Upper lobe of right lung (tissue), 1 donor: ENCODE data around the gene UNC13D. TPM values are rescaled to one million over a fixed set of nuclear protein-coding genes. Genes with fewer than 3 reads are reported as not detected.
"Not testable (repeated sequence)": the region's sequence is repeated elsewhere in the genome, so short reads cannot be mapped to it uniquely, and the experiment has no call there.

ENCODE experiments used
- ATAC-seq: fragments of 200-7000 bp; cut with Tn5 transposase; one replicate; pipeline ENCODE4 v1.9.1; 2020; ENCODE audit warnings: mild to moderate bottlenecking, moderate library complexity
- DNase-seq: peaks from one replicate; pipeline ENCODE4 v3.0.0-alpha.2; 2020
- H3K27ac ChIP-seq: fragments of 200-600 bp; one replicate; pipeline ENCODE4 v1.8.0; 2022
- H3K27me3 ChIP-seq: fragments of 200-600 bp; one replicate; pipeline ENCODE4 v1.8.0; 2022; ENCODE audit warnings: mild to moderate bottlenecking
- H3K36me3 ChIP-seq: fragments of 200-600 bp; one replicate; pipeline ENCODE4 v1.8.0; 2022
- H3K4me1 ChIP-seq: fragments of 200-600 bp; one replicate; pipeline ENCODE4 v1.8.0; 2022
- H3K4me3 ChIP-seq: fragments of 200-600 bp; one replicate; pipeline ENCODE4 v1.8.0; 2022; ENCODE audit warnings: mild to moderate bottlenecking
- H3K9me3 ChIP-seq: fragments of 200-600 bp; one replicate; pipeline ENCODE4 v1.8.0; 2022
- CTCF ChIP-seq: fragments of 200-600 bp; IDR thresholded peaks from one replicate; pipeline ENCODE4 v1.8.0; 2022; ENCODE audit warnings: antibody characterized with exemption
- intact Hi-C: fragments of 100-400 bp; cut with DNase I; formaldehyde crosslinking; loops from one replicate; pipeline ENCODE4 v1.11.0; 2022
- total RNA-seq: library from RNA; stranded (reverse); fragmentation: NEBNext Ultra II Directional; extraction: Animal tissue kit (Norgen Biotek cat#: 25700); gene quantifications from one replicate; pipeline ENCODE4 v1.2.1, GENCODE V29; 2021
- donor health status: DM: no; HTN: yes; CAD: no; lungs with severe emphysema.

The UNC13D gene
- total RNA-seq, 1 donor from 2014 or later: 145 TPM

DNA sequence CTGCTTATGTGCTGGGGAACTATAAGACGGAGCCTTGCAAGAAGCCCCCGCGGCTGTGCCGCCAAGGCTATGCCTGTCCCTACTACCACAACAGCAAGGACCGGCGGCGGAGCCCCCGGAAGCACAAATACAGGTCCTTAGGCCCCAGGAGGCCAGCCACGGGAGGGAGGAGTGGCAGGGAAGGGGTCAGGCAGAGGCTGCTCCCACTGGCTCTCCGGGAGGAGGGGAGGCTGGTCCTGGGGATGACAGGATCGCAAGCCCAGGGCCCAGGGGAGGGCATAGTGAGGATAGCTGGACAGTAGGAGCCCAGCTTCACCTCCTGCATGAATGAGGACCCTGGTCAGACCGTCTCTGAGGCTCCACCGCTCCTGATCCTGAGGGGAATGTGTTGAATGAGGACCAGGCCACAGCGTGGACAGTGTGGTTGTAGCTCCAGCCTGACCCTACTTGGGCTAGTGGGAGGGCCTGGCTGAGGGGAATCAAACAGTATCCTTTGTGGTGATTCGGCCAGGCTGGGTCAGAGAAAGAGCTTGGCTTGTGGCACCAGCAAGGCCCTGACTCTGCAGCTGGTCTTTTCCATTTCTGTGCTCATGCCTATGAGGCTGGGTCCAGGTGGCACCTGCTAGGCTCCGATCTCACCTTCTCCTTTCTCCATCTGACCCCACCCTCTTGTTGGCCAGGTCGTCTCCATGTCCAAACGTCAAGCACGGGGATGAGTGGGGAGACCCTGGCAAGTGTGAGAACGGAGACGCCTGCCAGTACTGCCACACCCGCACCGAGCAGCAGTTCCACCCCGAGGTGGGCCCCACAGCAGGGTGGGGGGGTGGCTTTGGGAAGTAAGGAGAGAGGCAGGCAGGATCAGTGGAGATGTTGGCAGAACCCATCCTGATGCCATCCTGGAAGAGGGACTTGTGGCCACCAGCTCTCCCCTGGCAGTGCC lies 30.9 kb downstream of the UNC13D start:
- DNase-seq: no peak
- H3K27me3 ChIP-seq: no peaks in the 10 kb centered on the region

DNA sequence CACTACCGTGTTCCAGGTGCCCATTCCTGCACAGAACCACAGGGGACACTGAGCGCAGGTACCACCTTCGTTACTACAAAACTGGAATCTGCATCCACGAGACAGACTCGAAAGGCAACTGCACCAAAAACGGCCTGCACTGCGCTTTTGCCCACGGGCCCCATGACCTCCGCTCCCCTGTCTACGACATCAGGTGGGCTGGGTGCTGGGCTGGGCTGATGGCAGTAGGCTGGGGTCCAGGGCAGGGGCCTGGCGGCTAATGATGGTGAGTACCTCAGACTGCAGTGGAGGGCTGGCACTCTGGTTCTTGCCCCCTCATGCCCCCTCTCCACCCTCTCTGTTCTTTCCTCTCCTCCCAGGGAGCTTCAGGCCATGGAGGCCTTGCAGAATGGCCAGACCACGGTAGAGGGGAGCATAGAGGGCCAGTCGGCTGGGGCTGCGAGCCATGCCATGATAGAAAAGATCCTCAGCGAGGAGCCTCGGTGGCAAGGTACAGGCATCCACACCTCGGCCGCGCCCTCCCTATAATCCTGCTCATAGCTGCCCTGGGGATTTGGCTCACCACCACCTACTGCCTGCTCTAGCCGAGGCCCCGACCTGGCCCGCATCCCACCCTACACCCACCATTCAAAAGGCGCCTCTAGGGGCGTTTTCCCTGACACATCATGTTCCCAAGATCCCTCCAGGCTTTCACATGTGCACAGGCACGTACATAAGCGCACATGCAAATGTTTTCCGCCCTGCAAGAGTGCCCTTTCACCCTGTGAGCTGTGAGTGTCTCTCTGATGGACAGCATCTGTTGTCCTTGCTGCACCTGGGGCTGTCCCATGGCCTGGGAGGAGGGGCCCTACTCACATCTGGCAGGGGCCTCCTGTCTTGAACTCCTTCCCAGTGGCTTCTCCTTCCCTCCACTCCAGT lies 31.8 kb downstream of the UNC13D start:
- no peak for ATAC-seq
- Histone ChIP-seq H3K9me3 (no peaks in the 10 kb centered on the region), H3K27ac (no peak overlapping the region), H3K4me1 (no peaks in the 10 kb centered on the region), H3K36me3 (peaks cover 73% of the 10 kb centered on the region), H3K27me3 (no peaks in the 10 kb centered on the region), H3K4me3 (no peak overlapping the region)
- DNase-seq: no peak
- intact Hi-C loops: no loop called here
- TF ChIP-seq CTCF: no peak

More for the DNA sequence above, 30.9 kb downstream of the UNC13D start:
- H3K4me1 ChIP-seq: no peaks in the 10 kb centered on the region
- H3K4me3 ChIP-seq: no peak overlapping the region
- H3K9me3 ChIP-seq: no peaks in the 10 kb centered on the region
- no peak for TF ChIP-seq CTCF
- intact Hi-C loops: no loop called here
- H3K36me3 ChIP-seq: peaks cover 83% of the 10 kb centered on the region
- no peak overlapping the region for H3K27ac ChIP-seq
- ATAC-seq: no peak

GRCh38 chr17:75811174-75811573 lies 33.0 kb downstream of the UNC13D start:
- H3K9me3 ChIP-seq: no peaks in the 10 kb centered on the region
- H3K36me3 ChIP-seq: peaks cover 61% of the 10 kb centered on the region
- no peak overlapping the region for H3K4me3 ChIP-seq
- intact Hi-C loops: no loop called here
- ATAC-seq (no peak), DNase-seq (no peak)
- H3K27ac ChIP-seq: no peak overlapping the region
- no peaks in the 10 kb centered on the region for H3K4me1 ChIP-seq
- TF ChIP-seq CTCF: no peak
- H3K27me3 ChIP-seq: no peaks in the 10 kb centered on the region

DNA sequence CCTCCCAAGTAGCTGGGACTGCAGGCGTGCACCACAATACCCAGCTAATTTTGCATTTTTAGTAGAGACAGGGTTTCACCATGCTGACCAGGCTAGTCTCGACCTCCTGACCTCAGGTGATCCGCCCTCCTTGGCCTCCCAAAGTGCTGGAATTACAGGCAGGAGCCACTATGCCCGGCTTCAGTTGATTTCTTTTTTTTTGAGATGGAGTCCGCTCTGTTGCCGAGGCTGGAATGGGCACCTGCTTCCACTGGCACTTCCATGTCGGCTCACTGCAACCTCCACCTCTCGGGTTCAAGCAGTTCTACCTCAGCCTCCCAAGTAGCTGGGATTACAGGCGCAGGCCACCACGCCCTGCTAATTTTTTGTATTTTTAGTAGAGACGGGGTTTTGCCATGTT lies 33.4 kb downstream of the UNC13D start:
- H3K9me3 ChIP-seq, DNase-seq, intact Hi-C loops, H3K4me1 ChIP-seq, H3K27me3 ChIP-seq, ATAC-seq, H3K27ac ChIP-seq, H3K4me3 ChIP-seq: not testable (repeated sequence)
- peaks cover 57% of the 10 kb centered on the region for H3K36me3 ChIP-seq

- Histone ChIP-seq H3K27ac (no peak overlapping the region), H3K9me3 (no peaks in the 10 kb centered on the region), H3K4me1 (no peaks in the 10 kb centered on the region), H3K36me3 (peaks cover 51% of the 10 kb centered on the region), H3K4me3 (no peak overlapping the region), H3K27me3 (no peaks in the 10 kb centered on the region)
- intact Hi-C loops: no loop called here
- ATAC-seq (no peak), DNase-seq (no peak)
- no peak for TF ChIP-seq CTCF
These were observed 34.0 kb downstream of the UNC13D start for GRCh38 chr17:75810216-75810615.
